ENCODE data around the gene PURB.
"Not testable (repeated sequence)": the region's sequence is repeated elsewhere in the genome, so short reads cannot be mapped to it uniquely, and the experiment has no call there.

GRCh38 chr7:44846390-44846789, 38.9 kb downstream of the PURB start:
- TF ChIP-seq EZH2 (IDR thresholded peaks at IDR 0.05; ENCODE audit: insufficient read depth, poor library complexity, severe bottlenecking); EZH2phosphoT487 (IDR thresholded peaks at IDR 0.05; ENCODE audit: insufficient read depth, low read depth): not testable (repeated sequence)
